MCF 10A (cell line): ENCODE measurements around the gene ELAC1. TPM values are rescaled to one million over a fixed set of nuclear protein-coding genes. Genes with fewer than 3 reads are reported as not detected.
"Not testable (repeated sequence)": the region's sequence is repeated elsewhere in the genome, so short reads cannot be mapped to it uniquely, and the experiment has no call there.

Experiments
- BruUV-seq: library from RNA; stranded (reverse); fragments of 400-500 nt; replicated peaks from 2 replicates; lab custom pipeline; 2021; lab: Mats Ljungman, UMichigan
- CTCF ChIA-PET: fragments of 300-600 bp; sonication (Branson Sonifier 250); formaldehyde crosslinking; extraction: SDS; loops from one replicate; lab custom pipeline; 2021; ENCODE audit warnings: antibody characterized with exemption, inconsistent platforms; lab: Yijun Ruan, JAX
- POLR2A ChIA-PET: fragments of 300-600, 350-650 bp; sonication (Branson Sonifier 250); formaldehyde crosslinking; extraction: SDS; loops from one replicate; lab custom pipeline; 2020; ENCODE audit warnings: antibody characterized with exemption, inconsistent platforms; lab: Yijun Ruan, JAX
- DNase-seq: peaks from one replicate; pipeline ENCODE4 v3.0.0-alpha.2; 2018; ENCODE audit not compliant: unreplicated experiment
- H3K27ac Mint-ChIP-seq: one replicate; pipeline ENCODE4 v1.8.0; 2022; ENCODE audit warnings: mild to moderate bottlenecking, low read depth, mixed read lengths; ENCODE audit not compliant: unreplicated experiment
- H3K27me3 Mint-ChIP-seq: one replicate; pipeline ENCODE4 v1.8.0; 2022; ENCODE audit warnings: mixed read lengths; ENCODE audit not compliant: insufficient read depth, unreplicated experiment
- H3K36me3 Mint-ChIP-seq: one replicate; pipeline ENCODE4 v1.8.0; 2022; ENCODE audit warnings: mild to moderate bottlenecking, moderate library complexity, mixed read lengths; ENCODE audit not compliant: insufficient read depth, unreplicated experiment
- H3K4me1 Mint-ChIP-seq: one replicate; pipeline ENCODE4 v1.8.0; 2022; ENCODE audit warnings: mixed read lengths; ENCODE audit not compliant: insufficient read depth, unreplicated experiment
- H3K4me3 Mint-ChIP-seq: one replicate; pipeline ENCODE4 v1.8.0; 2022; ENCODE audit warnings: mild to moderate bottlenecking, moderate library complexity, mixed read lengths; ENCODE audit not compliant: unreplicated experiment
- H3K9me3 Mint-ChIP-seq: one replicate; pipeline ENCODE4 v1.8.0; 2022; ENCODE audit warnings: mixed read lengths; ENCODE audit not compliant: unreplicated experiment
- CTCF ChIP-seq: fragments of 200-600 bp; IDR thresholded peaks from one replicate; pipeline ENCODE4 v1.8.0; 2022; ENCODE audit warnings: antibody characterized with exemption, mild to moderate bottlenecking; ENCODE audit not compliant: unreplicated experiment
- intact Hi-C: fragments of 100-400 bp; cut with micrococcal nuclease; formaldehyde crosslinking; loops from 2 replicates; pipeline ENCODE4 v1.14.1; 2022
- total RNA-seq: library from RNA; stranded (reverse); gene quantifications from 2 replicates; pipeline ENCODE4 v1.2.3, GENCODE V29; 2022

The ELAC1 gene
- total RNA-seq, 1 experiment from 2014 or later: 14.0 TPM

GRCh38 chr18:50987261-50987660, 19.4 kb downstream of the ELAC1 start:
- POLR2A ChIA-PET: interaction anchor here (1.2 kb wide), 1 partner anchor 42 kb away, joined by 7 read pairs; the partner anchor contains the start of gene SMAD4
- TF ChIP-seq CTCF: no peak
- Mint-ChIP-seq H3K4me3 (no peak overlapping the region), H3K9me3 (no peaks in the 10 kb centered on the region), H3K27ac (no peak overlapping the region), H3K4me1 (peaks cover 7% of the 10 kb centered on the region), H3K27me3 (no peaks in the 10 kb centered on the region), H3K36me3 (peaks cover 31% of the 10 kb centered on the region)
- CTCF ChIA-PET: interaction anchor here (1.3 kb wide), 1 partner anchor 38 kb away, joined by 4 read pairs; no protein-coding TSS in a partner anchor
- intact Hi-C loops: no loop called here
- BruUV-seq: no TSS peak
- no peak for DNase-seq

GRCh38 chr18:50989711-50990110, 21.9 kb downstream of the ELAC1 start:
- peaks cover 16% of the 10 kb centered on the region for H3K36me3 Mint-ChIP-seq
- H3K9me3 Mint-ChIP-seq: no peaks in the 10 kb centered on the region
- no peak for TF ChIP-seq CTCF
- intact Hi-C loops: no loop called here
- no peaks in the 10 kb centered on the region for H3K27me3 Mint-ChIP-seq
- POLR2A ChIA-PET: interaction anchor here (1.1 kb wide), 2 partner anchors 16 to 40 kb away, joined by 3 to 5 read pairs; no protein-coding TSS in a partner anchor
- no TSS peak for BruUV-seq
- no peak overlapping the region for H3K4me3 Mint-ChIP-seq
- peaks cover 7% of the 10 kb centered on the region for H3K4me1 Mint-ChIP-seq
- H3K27ac Mint-ChIP-seq: no peak overlapping the region
- DNase-seq: no peak
- CTCF ChIA-PET: no interaction called here

- POLR2A ChIA-PET: no interaction called here
- no peak for TF ChIP-seq CTCF
- Mint-ChIP-seq H3K4me3 (no peak overlapping the region), H3K27ac (no peak overlapping the region), H3K4me1 (no peaks in the 10 kb centered on the region), H3K27me3 (no peaks in the 10 kb centered on the region), H3K36me3 (no peaks in the 10 kb centered on the region), H3K9me3 (no peaks in the 10 kb centered on the region)
- BruUV-seq: no TSS peak
- DNase-seq: no peak
- intact Hi-C loops: no loop called here
- CTCF ChIA-PET: no interaction called here
Observed at GRCh38 chr18:50992351-50992762, 24.5 kb downstream of the ELAC1 start.

- H3K36me3 Mint-ChIP-seq: no peaks in the 10 kb centered on the region
- BruUV-seq: no TSS peak
- intact Hi-C loops: no loop called here
- CTCF ChIA-PET: interaction anchor here (0.7 to 1.0 kb wide), 3 partner anchors 20 to 217 kb away, joined by 3 to 5 read pairs (median 3); no protein-coding TSS in a partner anchor
- POLR2A ChIA-PET: no interaction called here
- H3K27ac Mint-ChIP-seq: no peak overlapping the region
- H3K4me3 Mint-ChIP-seq: no peak overlapping the region
- no peaks in the 10 kb centered on the region for H3K9me3 Mint-ChIP-seq
- DNase-seq: no peak
- H3K4me1 Mint-ChIP-seq: no peaks in the 10 kb centered on the region
- TF ChIP-seq CTCF: no peak
- no peaks in the 10 kb centered on the region for H3K27me3 Mint-ChIP-seq
Observed at GRCh38 chr18:50994031-50994430, 26.2 kb downstream of the ELAC1 start.

- BruUV-seq, DNase-seq, H3K36me3 Mint-ChIP-seq, H3K27ac Mint-ChIP-seq, intact Hi-C loops, H3K4me1 Mint-ChIP-seq, H3K4me3 Mint-ChIP-seq, CTCF ChIA-PET, H3K27me3 Mint-ChIP-seq, H3K9me3 Mint-ChIP-seq, POLR2A ChIA-PET: not testable (repeated sequence)
Observed at GRCh38 chr18:51003174-51003573, 35.3 kb downstream of the ELAC1 start.
